ENCODE results near the gene EBP. TPM values are rescaled to one million over a fixed set of nuclear protein-coding genes. Genes with fewer than 3 reads are reported as not detected.

The EBP gene
- total RNA-seq, 1 donor from 2014 or later, result 93.7 TPM

GRCh38 chrX:48512371-48512935 is 9.2 kb upstream of the EBP start:
- no peak for TF ChIP-seq CTCF (conservative IDR thresholded peaks at IDR 0.05; ENCODE audit: low read depth, low read length)
- H3K4me3 ChIP-seq (ENCODE audit: low read depth, low read length), result no peak overlapping the region
- DNase-seq (ENCODE audit: low read depth), result no peak

GRCh38 chrX:48513670-48514069 is 7.9 kb upstream of the EBP start:
- no peak for DNase-seq (ENCODE audit: low read depth)
- no peak overlapping the region for H3K4me3 ChIP-seq (ENCODE audit: low read depth, low read length)
- TF ChIP-seq CTCF (conservative IDR thresholded peaks at IDR 0.05; ENCODE audit: low read depth, low read length), result no peak

- no peak for TF ChIP-seq CTCF (conservative IDR thresholded peaks at IDR 0.05; ENCODE audit: low read depth, low read length)
- no peak overlapping the region for H3K4me3 ChIP-seq (ENCODE audit: low read depth, low read length)
- no peak for DNase-seq (ENCODE audit: low read depth)
Observed at GRCh38 chrX:48514126-48514806, 7.3 kb upstream of the EBP start.

- no peak for DNase-seq (ENCODE audit: low read depth)
- H3K4me3 ChIP-seq (ENCODE audit: low read depth, low read length), result no peak overlapping the region
- no peak for TF ChIP-seq CTCF (conservative IDR thresholded peaks at IDR 0.05; ENCODE audit: low read depth, low read length)
Observed at GRCh38 chrX:48514868-48515460, 6.6 kb upstream of the EBP start.

- no peak for DNase-seq (ENCODE audit: low read depth)
- no peak overlapping the region for H3K4me3 ChIP-seq (ENCODE audit: low read depth, low read length)
Observed at GRCh38 chrX:48515842-48516241, 5.8 kb upstream of the EBP start.

GRCh38 chrX:48516285-48516684 is 5.3 kb upstream of the EBP start:
- no peak for TF ChIP-seq CTCF (conservative IDR thresholded peaks at IDR 0.05; ENCODE audit: low read depth, low read length)
- H3K4me3 ChIP-seq (ENCODE audit: low read depth, low read length), result no peak overlapping the region
- no peak for DNase-seq (ENCODE audit: low read depth)

More at GRCh38 chrX:48515842-48516241, 5.8 kb upstream of the EBP start:
- no peak for TF ChIP-seq CTCF (conservative IDR thresholded peaks at IDR 0.05; ENCODE audit: low read depth, low read length)

All from epithelial cell of proximal tubule (primary cell).